Mesodermal cell (in vitro differentiated cells): ENCODE results near the gene RAPGEF4.
A peak's percentile ranks its signal among the peaks of the same experiment; 100 is the strongest.

Experiments used
- H3K27ac ChIP-seq: 2 replicates; pipeline ENCODE4 v1.7.0; 2013; ENCODE audit warnings: mild to moderate bottlenecking, low read depth, low read length, moderate library complexity; ENCODE audit not compliant: severe bottlenecking
- H3K36me3 ChIP-seq: 2 replicates; pipeline ENCODE4 v1.7.1; 2013; ENCODE audit warnings: mild to moderate bottlenecking, low read length, moderate library complexity; ENCODE audit not compliant: control insufficient read depth, insufficient read depth
- H3K4me1 ChIP-seq: one replicate; pipeline ENCODE4 v1.7.1; 2013; ENCODE audit warnings: mild to moderate bottlenecking, low read length; ENCODE audit not compliant: insufficient read depth, control insufficient read depth, poor library complexity, severe bottlenecking
- H3K4me3 ChIP-seq: 2 replicates; pipeline ENCODE4 v1.7.0; 2013; ENCODE audit warnings: low read length, control low read depth, mild to moderate bottlenecking; ENCODE audit not compliant: insufficient read depth, poor library complexity, severe bottlenecking; ENCODE audit errors: extremely low read depth
- H3K9me3 ChIP-seq: 2 replicates; pipeline ENCODE4 v1.7.1; 2013; ENCODE audit warnings: mild to moderate bottlenecking, low read length, moderate library complexity; ENCODE audit not compliant: control insufficient read depth
- WGBS, 2 experiments: methylation state at CpG; one replicate each; pipeline ENCODE4 v1.1.5; 2013; ENCODE audit warnings: missing lambda C conversion rate in 2 of 2; ENCODE audit not compliant: insufficient coverage in 2 of 2; 5-methylcytosine and 5-hydroxymethylcytosine counted together

Gene RAPGEF4

GRCh38 chr2:172823261-172823850, 87.7 kb downstream of the RAPGEF4 start:
- peak overlapping the region; percentile 6 for H3K27ac ChIP-seq
- no peaks in the 10 kb centered on the region for H3K36me3 ChIP-seq
- H3K4me1 ChIP-seq, result peaks cover 6% of the 10 kb centered on the region
- no peak overlapping the region for H3K4me3 ChIP-seq
- WGBS, 2 experiments, result 79 to 91% methylated on average over 6 of the region's 7 CpGs
- H3K9me3 ChIP-seq, result no peaks in the 10 kb centered on the region

- no peaks in the 10 kb centered on the region for H3K36me3 ChIP-seq
- no peak overlapping the region for H3K4me3 ChIP-seq
- peaks cover 6% of the 10 kb centered on the region for H3K4me1 ChIP-seq
- H3K9me3 ChIP-seq, result no peaks in the 10 kb centered on the region
- WGBS, 2 experiments, result 86 to 100% methylated on average over 1 to 2 of the region's 3 CpGs
- no peak overlapping the region for H3K27ac ChIP-seq
Measured at GRCh38 chr2:172826522-172826921, 90.9 kb downstream of the RAPGEF4 start.

- Histone ChIP-seq H3K27ac (no peak overlapping the region), H3K4me1 (peaks cover 5% of the 10 kb centered on the region), H3K36me3 (no peaks in the 10 kb centered on the region), H3K4me3 (no peak overlapping the region), H3K9me3 (no peaks in the 10 kb centered on the region)
- WGBS, 2 experiments, result 95 to 100% methylated on average over 2 to 4 of the region's 7 CpGs
Measured at GRCh38 chr2:172829229-172829628, 93.6 kb downstream of the RAPGEF4 start.

- WGBS, 2 experiments, result 100% methylated on average over 2 of the region's 4 CpGs; no CpG with 5 or more reads in 1 of the 2 experiments
- Histone ChIP-seq H3K27ac (no peak overlapping the region), H3K4me3 (no peak overlapping the region), H3K4me1 (peaks cover 12% of the 10 kb centered on the region), H3K36me3 (no peaks in the 10 kb centered on the region), H3K9me3 (no peaks in the 10 kb centered on the region)
Measured at GRCh38 chr2:172830482-172830881, 94.8 kb downstream of the RAPGEF4 start.

GRCh38 chr2:172833898-172834297, 98.3 kb downstream of the RAPGEF4 start:
- Histone ChIP-seq H3K9me3 (no peaks in the 10 kb centered on the region), H3K4me1 (peaks cover 22% of the 10 kb centered on the region), H3K4me3 (no peak overlapping the region), H3K36me3 (no peaks in the 10 kb centered on the region), H3K27ac (no peak overlapping the region)
- WGBS, 2 experiments, result no CpG with 5 or more reads among the region's 2 CpGs

- peaks cover 22% of the 10 kb centered on the region for H3K4me1 ChIP-seq
- H3K36me3 ChIP-seq, result no peaks in the 10 kb centered on the region
- WGBS, 2 experiments, result 24 to 63% methylated on average over 3 to 5 of the region's 6 CpGs
- H3K4me3 ChIP-seq, result no peak overlapping the region
- H3K27ac ChIP-seq, result peak overlapping the region; percentile 24
- H3K9me3 ChIP-seq, result no peaks in the 10 kb centered on the region
Measured at GRCh38 chr2:172834881-172835280, 99.2 kb downstream of the RAPGEF4 start.

- WGBS, 2 experiments, result 70 to 78% methylated on average over 2 to 4 of the region's 6 CpGs
- peak overlapping the region; percentile 50 for H3K27ac ChIP-seq
Measured at GRCh38 chr2:172836347-172836821, 100.7 kb downstream of the RAPGEF4 start.

GRCh38 chr2:172836827-172837226, 101.2 kb downstream of the RAPGEF4 start:
- Histone ChIP-seq H3K9me3 (no peaks in the 10 kb centered on the region), H3K4me3 (no peak overlapping the region), H3K4me1 (peaks cover 22% of the 10 kb centered on the region), H3K27ac (peak overlapping the region; percentile 50), H3K36me3 (no peaks in the 10 kb centered on the region)

More at GRCh38 chr2:172836347-172836821, 100.7 kb downstream of the RAPGEF4 start:
- no peak overlapping the region for H3K4me3 ChIP-seq
- H3K9me3 ChIP-seq, result no peaks in the 10 kb centered on the region
- peaks cover 22% of the 10 kb centered on the region for H3K4me1 ChIP-seq
- no peaks in the 10 kb centered on the region for H3K36me3 ChIP-seq

- H3K9me3 ChIP-seq, result no peaks in the 10 kb centered on the region
- no peak overlapping the region for H3K4me3 ChIP-seq
- no CpG with 5 or more reads among the region's 2 CpGs for WGBS, 2 experiments
- H3K36me3 ChIP-seq, result no peaks in the 10 kb centered on the region
- H3K27ac ChIP-seq, result no peak overlapping the region
- H3K4me1 ChIP-seq, result peaks cover 17% of the 10 kb centered on the region
Measured at GRCh38 chr2:172839446-172839845, 103.8 kb downstream of the RAPGEF4 start.

- 95 to 96% methylated on average over 5 of the region's 5 CpGs for WGBS, 2 experiments
Measured at GRCh38 chr2:172842511-172843265, 107.0 kb downstream of the RAPGEF4 start.

GRCh38 chr2:172843266-172843582, 107.6 kb downstream of the RAPGEF4 start:
- 75% methylated on average over 1 of the region's 1 CpG; no CpG with 5 or more reads in 1 of the 2 experiments for WGBS, 2 experiments
- H3K36me3 ChIP-seq, result no peaks in the 10 kb centered on the region

More at GRCh38 chr2:172842511-172843265, 107.0 kb downstream of the RAPGEF4 start:
- Histone ChIP-seq H3K4me3 (no peak overlapping the region), H3K36me3 (no peaks in the 10 kb centered on the region), H3K9me3 (no peaks in the 10 kb centered on the region), H3K4me1 (no peaks in the 10 kb centered on the region), H3K27ac (no peak overlapping the region)

More at GRCh38 chr2:172843266-172843582, 107.6 kb downstream of the RAPGEF4 start:
- no peaks in the 10 kb centered on the region for H3K9me3 ChIP-seq
- H3K4me3 ChIP-seq, result no peak overlapping the region
- H3K27ac ChIP-seq, result no peak overlapping the region
- no peaks in the 10 kb centered on the region for H3K4me1 ChIP-seq
